HepG2 (cell line): Measurements from ENCODE around the gene STIP1. TPM values are rescaled to one million over a fixed set of nuclear protein-coding genes. Genes with fewer than 3 reads are reported as not detected.

Source experiments
- ATAC-seq: fragments of 200-7000 bp; cut with Tn5 transposase; 3 replicates; pipeline ENCODE4 v1.9.1; 2020; ENCODE audit warnings: mild to moderate bottlenecking, moderate library complexity
- BruUV-seq: library from RNA; stranded (reverse); fragments of 400-500 nt; replicated peaks from 2 replicates; lab custom pipeline; 2021; lab: Mats Ljungman, UMichigan
- CTCF ChIA-PET: fragments of 300-600 bp; formaldehyde crosslinking; extraction: SDS; loops from one replicate; lab custom pipeline; 2021; ENCODE audit warnings: low total read pairs, inconsistent platforms, low intra/inter-chr PET ratio; lab: Yijun Ruan, JAX
- POLR2A ChIA-PET: fragments of 350-600 bp; sonication (Branson Sonifier 250); formaldehyde crosslinking; loops from one replicate; lab custom pipeline; 2020; ENCODE audit warnings: antibody characterized with exemption, inconsistent platforms; lab: Yijun Ruan, JAX
- DNase-seq: peaks from one replicate; pipeline ENCODE4 v3.0.0-alpha.2; 2015; ENCODE audit warnings: low spot score
- FAIRE-seq: peaks from 3 replicates; lab custom pipeline; 2011; peaks lifted over from hg19 to GRCh38; lab: Jason Lieb, UNC
- H2AFZ ChIP-seq: one replicate; pipeline ENCODE4 v1.6.1; 2011; ENCODE audit warnings: low read length, inconsistent platforms
- H3K27ac ChIP-seq: fragments of 300-600 bp; 3 replicates; pipeline ENCODE4 v1.8.0; 2011; ENCODE audit warnings: mixed run types, mild to moderate bottlenecking, mixed read lengths, low read length, inconsistent platforms; ENCODE audit not compliant: insufficient read depth; ENCODE audit errors: extremely low read length
- H3K27me3 ChIP-seq, 2 experiments: fragments of 200-600 bp in 1 of 2; 2 replicates in 1 of 2; 3 replicates in 1 of 2; pipeline versions ENCODE4 v1.6.0 to v1.8.0; 2011; ENCODE audit warnings: low read length in 2 of 2, mild to moderate bottlenecking in 2 of 2, moderate library complexity in 2 of 2, inconsistent platforms in 1 of 2; ENCODE audit not compliant: insufficient read depth in 2 of 2, control insufficient read depth in 1 of 2
- H3K36me3 ChIP-seq, 2 experiments: fragments of 200-600 bp in 1 of 2; replicated peaks in 1 of 2; 2 replicates in 1 of 2; 3 replicates in 1 of 2; pipeline versions ENCODE4 v1.5.1 to v1.8.0; 2011; ENCODE audit warnings: low read length in 2 of 2, inconsistent platforms in 1 of 2; ENCODE audit not compliant: insufficient read depth in 2 of 2, control insufficient read depth in 1 of 2
- H3K4me1 ChIP-seq: 2 replicates; pipeline ENCODE4 v1.5.1; 2012; ENCODE audit warnings: low read length, inconsistent platforms; ENCODE audit not compliant: insufficient read depth
- H3K4me2 ChIP-seq: 2 replicates; pipeline ENCODE4 v1.6.0; 2011; ENCODE audit warnings: low read depth, low read length, inconsistent platforms
- H3K4me3 ChIP-seq, 3 experiments: fragments of 200-600 bp in 1 of 3; sonication (generic), shearing (Covaris generic) in 1 of 3; replicated peaks in 1 of 3; 2 replicates each; pipeline ENCODE4 v1.5.1; 2011 to 2016; ENCODE audit warnings: low read length in 3 of 3, inconsistent platforms in 2 of 3, low read depth in 2 of 3, mild to moderate bottlenecking in 2 of 3, control low read depth in 1 of 3, mixed read lengths in 1 of 3; ENCODE audit not compliant: insufficient read depth in 1 of 3
- H3K79me2 ChIP-seq: one replicate; pipeline ENCODE4 v1.6.1; 2011; ENCODE audit warnings: low read length, inconsistent platforms; ENCODE audit not compliant: insufficient read depth
- H3K9ac ChIP-seq: 2 replicates; pipeline ENCODE4 v1.6.0; 2011; ENCODE audit warnings: mild to moderate bottlenecking, low read depth, low read length, inconsistent platforms; ENCODE audit not compliant: insufficient read depth
- H3K9me3 ChIP-seq: 2 replicates; pipeline ENCODE4 v1.5.1; 2012; ENCODE audit warnings: mild to moderate bottlenecking, low read length
- H4K20me1 ChIP-seq: 2 replicates; pipeline ENCODE4 v1.6.0; 2011; ENCODE audit warnings: inconsistent platforms, mild to moderate bottlenecking, low read length, moderate library complexity; ENCODE audit not compliant: insufficient read depth
- AGO1 ChIP-seq: fragments of 200-400 bp; formaldehyde crosslinking; IDR thresholded peaks from 2 replicates; pipeline ENCODE4 v1.6.1; 2017; ENCODE audit warnings: mild to moderate bottlenecking, low read depth, low read length, moderate library complexity; ENCODE audit not compliant: poor library complexity, severe bottlenecking
- AGO2 ChIP-seq: fragments of 200-400 bp; formaldehyde crosslinking; optimal IDR thresholded peaks from 2 replicates; pipeline ENCODE3; 2017; ENCODE audit warnings: mild to moderate bottlenecking, low read depth, low read length, moderate library complexity
- AKAP8 ChIP-seq: sonication (generic); formaldehyde crosslinking; IDR thresholded peaks from 2 replicates; pipeline ENCODE4 v1.5.1; 2020; ENCODE audit warnings: mild to moderate bottlenecking, missing genetic modification reagents
- HOXA3 ChIP-seq: sonication (generic); formaldehyde crosslinking; IDR thresholded peaks from 2 replicates; pipeline ENCODE4 v1.5.0; 2020; ENCODE audit warnings: missing genetic modification reagents
- PRDM4 ChIP-seq: sonication (generic); formaldehyde crosslinking; IDR thresholded peaks from 2 replicates; pipeline ENCODE4 v1.9.0; 2021; ENCODE audit warnings: missing genetic modification reagents, borderline replicate concordance
- SOX13 ChIP-seq, 3 experiments: fragments of 450-650 bp in 1 of 3; sonication (generic) in 1 of 3; formaldehyde crosslinking in 1 of 3; IDR thresholded peaks in 2 of 3; conservative IDR thresholded peaks in 1 of 3; 2 replicates each; pipeline versions ENCODE4 v1.5.0 to v1.6.1; 2016 to 2020; ENCODE audit warnings: antibody characterized with exemption in 1 of 3, mild to moderate bottlenecking in 1 of 3, missing compliant biosample characterization in 1 of 3, missing genetic modification reagents in 1 of 3, moderate library complexity in 1 of 3
- SRSF9 ChIP-seq: fragments of 200-400 bp; formaldehyde crosslinking; IDR thresholded peaks from 2 replicates; pipeline ENCODE4 v1.6.1; 2018; ENCODE audit warnings: borderline replicate concordance, mild to moderate bottlenecking, low read depth, low read length; ENCODE audit not compliant: insufficient read depth, poor library complexity, severe bottlenecking
- ZEB1 ChIP-seq: IDR thresholded peaks from 2 replicates; pipeline ENCODE4 v1.6.1; 2012; ENCODE audit warnings: mild to moderate bottlenecking, low read depth, inconsistent platforms; ENCODE audit not compliant: insufficient replicate concordance
- ZNF329 ChIP-seq: sonication (generic); formaldehyde crosslinking; IDR thresholded peaks from 2 replicates; pipeline ENCODE4 v1.9.0; 2021; ENCODE audit warnings: low read depth, mild to moderate bottlenecking, missing genetic modification reagents
- WGBS: methylation state at CpG from one replicate; pipeline ENCODE4 v1.1.6; 2017; ENCODE audit warnings: low lambda C conversion rate; 5-methylcytosine and 5-hydroxymethylcytosine counted together
- in situ Hi-C: cut with HindIII; loops from 2 replicates; pipeline ENCODE4 v1.10.0; 2017; ENCODE audit warnings: low pct_unique_long_range_greater_than_20kb; ENCODE audit not compliant: extremely low pct_ligation_motif_present
- intact Hi-C: fragments of 100-400 bp; cut with micrococcal nuclease; formaldehyde crosslinking; loops from one replicate; pipeline ENCODE4 v1.10.0; 2022; ENCODE audit not compliant: unreplicated experiment
- polyA plus RNA-seq, 8 experiments: library from polyadenylated mRNA; depleted of rRNA in 3 of 8; stranded (reverse) in 7 of 8; unstranded in 1 of 8; fragments of >200 nt; fragmentation: Illumina TruSeq in 4 of 8; extraction: Trizol in 4 of 8; gene quantifications; 2 replicates each; pipeline versions ENCODE4 v1.2.1 to v1.2.3, GENCODE V29; 2011 to 2016; ENCODE audit warnings: low read depth in 4 of 8, missing spikeins in 1 of 8, mixed read lengths in 1 of 8; ENCODE audit not compliant: insufficient read depth in 1 of 8
- total RNA-seq, 5 experiments: library from RNA; depleted of rRNA; stranded (reverse); fragments of >200 nt; fragmentation: Illumina TruSeq; extraction: Trizol; gene quantifications; 2 replicates each; pipeline ENCODE4 v1.2.3, GENCODE V29; 2016; ENCODE audit warnings: low read depth in 1 of 5
- TF ChIP-seq, protein P1 (sequence below): sonication (generic); formaldehyde crosslinking; IDR thresholded peaks from 2 replicates; pipeline ENCODE4 v1.4.0; 2020; ENCODE audit warnings: mild to moderate bottlenecking, missing genetic modification reagents
- TF ChIP-seq, protein P2 (sequence below): sonication (generic); formaldehyde crosslinking; IDR thresholded peaks from 2 replicates; pipeline ENCODE4 v1.4.0; 2020; ENCODE audit warnings: missing genetic modification reagents
- TF ChIP-seq, protein P3 (sequence below): sonication (generic); formaldehyde crosslinking; IDR thresholded peaks from 2 replicates; pipeline ENCODE4 v1.5.1; 2020; ENCODE audit warnings: mild to moderate bottlenecking, missing genetic modification reagents, borderline replicate concordance

STIP1 gene
- total and polyA plus RNA-seq, 2 of the 13 experiments (the other 11 are each of a cell fraction or from before 2014, with no cell fraction given), result 81.1 to 217 TPM

- H3K9ac ChIP-seq, result peak overlapping the region; percentile 79
- H3K27me3 ChIP-seq, result no peaks in the 10 kb centered on the region; a peak in 1 of 5 replicates
- H3K4me1 ChIP-seq, result peaks cover 59% of the 10 kb centered on the region
- no peaks in the 10 kb centered on the region for H4K20me1 ChIP-seq
- H3K79me2 ChIP-seq, result peaks cover 26% of the 10 kb centered on the region
- peak overlapping the region; percentile 76 to 95 (median 79) for H3K4me3 ChIP-seq
- in situ Hi-C loops (no loop called here), intact Hi-C loops (loop anchor here (5.0 kb wide), 1 partner anchor 57 kb away; the partner anchor contains the start of gene CATSPERZ)
- POLR2A ChIA-PET, result interaction anchor here (1.0 to 8.3 kb wide), 5 partner anchors 8 to 58 kb away, joined by 3 to 113 read pairs (median 18); partner anchors contain the start of genes NUDT22, TRPT1 and VEGFB
- H3K4me2 ChIP-seq, result peak overlapping the region; percentile 82
- no peak overlapping the region for H2AFZ ChIP-seq
- H3K9me3 ChIP-seq, result no peaks in the 10 kb centered on the region
- FAIRE-seq (no peak), ATAC-seq (no peak), DNase-seq (no peak)
- CTCF ChIA-PET, result no interaction called here
- 58% methylated on average over 3 of the region's 6 CpGs for WGBS
- peaks cover 0 to 11% of the 10 kb centered on the region in 2 experiments; a peak in 2 of 5 replicates for H3K36me3 ChIP-seq
- H3K27ac ChIP-seq, result peak overlapping the region; percentile 68
- BruUV-seq, result no TSS peak
- no peak for TF ChIP-seq SRSF9
- no peak for TF ChIP-seq ZEB1
- no peak for TF ChIP-seq HOXA3 (CRISPR knock-in tag)
- TF ChIP-seq PRDM4 (CRISPR knock-in tag), result no peak
- TF ChIP-seq, protein P1, sequence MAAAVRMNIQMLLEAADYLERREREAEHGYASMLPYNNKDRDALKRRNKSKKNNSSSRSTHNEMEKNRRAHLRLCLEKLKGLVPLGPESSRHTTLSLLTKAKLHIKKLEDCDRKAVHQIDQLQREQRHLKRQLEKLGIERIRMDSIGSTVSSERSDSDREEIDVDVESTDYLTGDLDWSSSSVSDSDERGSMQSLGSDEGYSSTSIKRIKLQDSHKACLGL (CRISPR knock-in tag), result no peak
- TF ChIP-seq AGO1, result peak; percentile 20
- TF ChIP-seq, protein P2, sequence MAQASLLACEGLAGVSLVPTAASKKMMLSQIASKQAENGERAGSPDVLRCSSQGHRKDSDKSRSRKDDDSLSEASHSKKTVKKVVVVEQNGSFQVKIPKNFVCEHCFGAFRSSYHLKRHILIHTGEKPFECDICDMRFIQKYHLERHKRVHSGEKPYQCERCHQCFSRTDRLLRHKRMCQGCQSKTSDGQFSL (CRISPR knock-in tag), result peak; percentile 49; the same call in 1 of the 2 replicates
- TF ChIP-seq, protein P3, sequence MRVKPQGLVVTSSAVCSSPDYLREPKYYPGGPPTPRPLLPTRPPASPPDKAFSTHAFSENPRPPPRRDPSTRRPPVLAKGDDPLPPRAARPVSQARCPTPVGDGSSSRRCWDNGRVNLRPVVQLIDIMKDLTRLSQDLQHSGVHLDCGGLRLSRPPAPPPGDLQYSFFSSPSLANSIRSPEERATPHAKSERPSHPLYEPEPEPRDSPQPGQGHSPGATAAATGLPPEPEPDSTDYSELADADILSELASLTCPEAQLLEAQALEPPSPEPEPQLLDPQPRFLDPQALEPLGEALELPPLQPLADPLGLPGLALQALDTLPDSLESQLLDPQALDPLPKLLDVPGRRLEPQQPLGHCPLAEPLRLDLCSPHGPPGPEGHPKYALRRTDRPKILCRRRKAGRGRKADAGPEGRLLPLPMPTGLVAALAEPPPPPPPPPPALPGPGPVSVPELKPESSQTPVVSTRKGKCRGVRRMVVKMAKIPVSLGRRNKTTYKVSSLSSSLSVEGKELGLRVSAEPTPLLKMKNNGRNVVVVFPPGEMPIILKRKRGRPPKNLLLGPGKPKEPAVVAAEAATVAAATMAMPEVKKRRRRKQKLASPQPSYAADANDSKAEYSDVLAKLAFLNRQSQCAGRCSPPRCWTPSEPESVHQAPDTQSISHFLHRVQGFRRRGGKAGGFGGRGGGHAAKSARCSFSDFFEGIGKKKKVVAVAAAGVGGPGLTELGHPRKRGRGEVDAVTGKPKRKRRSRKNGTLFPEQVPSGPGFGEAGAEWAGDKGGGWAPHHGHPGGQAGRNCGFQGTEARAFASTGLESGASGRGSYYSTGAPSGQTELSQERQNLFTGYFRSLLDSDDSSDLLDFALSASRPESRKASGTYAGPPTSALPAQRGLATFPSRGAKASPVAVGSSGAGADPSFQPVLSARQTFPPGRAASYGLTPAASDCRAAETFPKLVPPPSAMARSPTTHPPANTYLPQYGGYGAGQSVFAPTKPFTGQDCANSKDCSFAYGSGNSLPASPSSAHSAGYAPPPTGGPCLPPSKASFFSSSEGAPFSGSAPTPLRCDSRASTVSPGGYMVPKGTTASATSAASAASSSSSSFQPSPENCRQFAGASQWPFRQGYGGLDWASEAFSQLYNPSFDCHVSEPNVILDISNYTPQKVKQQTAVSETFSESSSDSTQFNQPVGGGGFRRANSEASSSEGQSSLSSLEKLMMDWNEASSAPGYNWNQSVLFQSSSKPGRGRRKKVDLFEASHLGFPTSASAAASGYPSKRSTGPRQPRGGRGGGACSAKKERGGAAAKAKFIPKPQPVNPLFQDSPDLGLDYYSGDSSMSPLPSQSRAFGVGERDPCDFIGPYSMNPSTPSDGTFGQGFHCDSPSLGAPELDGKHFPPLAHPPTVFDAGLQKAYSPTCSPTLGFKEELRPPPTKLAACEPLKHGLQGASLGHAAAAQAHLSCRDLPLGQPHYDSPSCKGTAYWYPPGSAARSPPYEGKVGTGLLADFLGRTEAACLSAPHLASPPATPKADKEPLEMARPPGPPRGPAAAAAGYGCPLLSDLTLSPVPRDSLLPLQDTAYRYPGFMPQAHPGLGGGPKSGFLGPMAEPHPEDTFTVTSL (CRISPR knock-in tag), result 0 out of 2 replicates have a peak, but pooled peaks have one; percentile 18
- TF ChIP-seq SOX13 (IDR thresholded peaks at IDR 0.05), result no peak
- no peak for TF ChIP-seq SOX13 (CRISPR knock-in tag; conservative IDR thresholded peaks at IDR 0.05 in 1 of 2, IDR thresholded peaks at IDR 0.05 in 1 of 2)
- no peak for TF ChIP-seq ZNF329 (CRISPR knock-in tag)
- no peak; the same call in 1 of the 2 replicates for TF ChIP-seq AKAP8
- TF ChIP-seq AGO2, result peak; percentile 63
Measured at GRCh38 chr11:64245401-64245796, 59.4 kb downstream of the STIP1 start.
